Activated CD8-positive, alpha-beta memory T cell treated with anti-CD3 and anti-CD28 coated beads for 36 hours (primary cell): ENCODE results near the gene KDSR. TPM values are rescaled to one million over a fixed set of nuclear protein-coding genes. Genes with fewer than 3 reads are reported as not detected.

Source experiments
- CTCF ChIA-PET: fragments of 350-600 bp; sonication (Branson Sonifier 250); formaldehyde crosslinking; loops from one replicate; lab custom pipeline; 2021; ENCODE audit warnings: antibody characterized with exemption; lab: Charles Lee
- POLR2A ChIA-PET: fragments of 350-600 bp; sonication (Branson Sonifier 250); formaldehyde crosslinking; loops from one replicate; lab custom pipeline; 2021; ENCODE audit warnings: antibody characterized with exemption; lab: Charles Lee
- total RNA-seq, 2 experiments: library from RNA; stranded (reverse); gene quantifications; one replicate each; pipeline ENCODE4 v1.2.3, GENCODE V29; 2021

KDSR gene
- total RNA-seq, 2 experiments from 2014 or later, result 63.5 to 66.7 TPM

GRCh38 chr18:63315131-63315662, 51.8 kb downstream of the KDSR start:
- POLR2A ChIA-PET, result interaction anchor here (1.3 kb wide), 1 partner anchor 156 kb away, joined by 3 read pairs; no protein-coding TSS in a partner anchor
- CTCF ChIA-PET, result interaction anchor here (1.0 to 2.0 kb wide), 4 partner anchors 17 to 160 kb away, joined by 3 to 5 read pairs (median 4); no protein-coding TSS in a partner anchor

DNA sequence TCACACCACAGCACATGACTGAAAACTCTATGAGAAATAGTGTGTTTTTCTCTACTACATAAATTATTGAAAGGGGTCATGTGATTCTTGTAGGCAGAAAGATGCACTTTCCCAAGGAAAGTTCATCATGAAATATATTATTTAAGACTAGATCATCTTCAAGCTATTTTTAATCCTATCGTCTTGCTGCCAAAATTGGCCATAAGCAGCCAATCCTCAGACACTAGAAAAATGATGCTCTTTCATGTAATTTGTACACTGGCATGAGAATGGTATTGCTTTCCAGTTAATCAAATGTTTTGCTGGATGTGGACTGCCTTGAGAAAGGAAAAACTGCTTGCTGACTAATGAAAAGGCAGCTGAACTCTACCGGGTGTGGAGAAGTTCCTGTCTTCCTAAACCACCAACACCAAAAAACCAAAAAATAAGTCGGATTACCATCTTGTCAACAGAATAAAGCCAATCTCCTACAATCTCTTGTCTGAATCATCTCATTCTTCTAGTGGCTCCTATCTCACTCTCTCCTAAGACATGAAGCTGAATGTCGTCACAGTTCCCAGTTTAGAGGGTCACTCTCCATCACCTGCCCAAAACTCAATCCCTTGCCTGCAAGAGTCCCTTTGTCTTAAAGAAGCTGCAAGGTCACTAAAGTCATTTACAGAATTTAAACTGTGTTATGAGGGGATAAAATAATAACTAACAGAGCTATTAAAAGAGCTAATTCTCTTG, 52.8 kb downstream of the KDSR start:
- POLR2A ChIA-PET, result interaction anchor here (0.6 to 1.3 kb wide), 2 partner anchors 39 to 155 kb away, joined by 3 read pairs; no protein-coding TSS in a partner anchor

GRCh38 chr18:63313396-63313917, 53.5 kb downstream of the KDSR start:
- ChIA-PET POLR2A (no interaction called here), CTCF (no interaction called here)

More for the DNA sequence above, 52.8 kb downstream of the KDSR start:
- CTCF ChIA-PET, result interaction anchor here (1.0 to 2.0 kb wide), 3 partner anchors 16 to 157 kb away, joined by 3 to 5 read pairs (median 5); no protein-coding TSS in a partner anchor

DNA sequence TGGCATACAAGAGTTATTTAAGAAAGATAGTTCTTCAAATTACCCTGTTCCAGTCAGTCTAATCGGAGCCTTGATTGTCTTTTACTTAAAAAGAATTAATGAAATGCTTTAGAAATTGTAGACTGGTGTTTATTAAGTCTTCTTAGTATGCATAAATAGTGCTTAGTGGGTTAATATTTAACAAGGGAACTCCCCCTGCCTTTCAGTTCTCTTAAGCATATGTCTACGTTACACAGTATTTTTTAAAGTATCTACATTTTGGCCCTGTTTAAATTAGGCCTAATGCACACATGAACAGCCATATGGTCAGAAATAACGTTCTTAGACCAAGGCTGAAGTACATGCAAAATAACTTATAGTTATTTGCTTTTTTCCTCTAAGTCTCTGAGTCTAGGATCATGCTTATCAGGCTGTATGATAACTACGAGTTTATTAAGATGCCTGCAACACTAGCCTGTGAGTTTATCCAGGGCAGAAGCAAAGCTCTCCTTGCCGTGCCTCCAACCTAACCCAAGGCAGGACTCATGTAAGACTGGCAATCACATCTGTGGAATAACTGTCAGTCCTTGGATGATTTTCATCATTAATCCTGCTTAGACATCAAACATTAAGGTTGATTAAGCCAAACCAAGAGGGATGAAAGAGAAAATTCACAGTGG, 54.1 kb downstream of the KDSR start:
- CTCF ChIA-PET, result no interaction called here
- POLR2A ChIA-PET, result no interaction called here

DNA sequence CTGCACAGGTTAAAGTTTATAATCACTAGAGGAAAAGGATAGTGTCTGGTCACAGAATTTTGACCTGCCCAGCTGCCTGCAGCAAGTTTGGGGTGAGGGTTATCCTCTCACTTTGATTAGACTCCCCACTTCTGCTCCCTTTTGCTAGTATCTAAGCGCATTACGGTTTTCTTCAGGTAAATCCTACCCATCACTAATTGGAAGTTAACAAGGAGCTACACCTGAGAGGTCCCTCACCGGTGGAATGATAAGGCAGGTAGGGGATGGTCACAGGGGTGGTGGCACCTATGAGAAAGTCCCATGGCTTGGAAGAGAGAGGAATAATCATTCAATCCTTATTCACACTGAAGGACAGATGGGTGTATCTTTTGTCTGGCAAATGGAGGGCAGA, 55.0 kb downstream of the KDSR start:
- POLR2A ChIA-PET, result no interaction called here
- CTCF ChIA-PET, result no interaction called here

GRCh38 chr18:63311118-63312018, 55.6 kb downstream of the KDSR start:
- POLR2A ChIA-PET, result no interaction called here
- CTCF ChIA-PET, result interaction anchor here (0.7 to 2.0 kb wide), 3 partner anchors 13 to 114 kb away, joined by 3 to 5 read pairs (median 3); no protein-coding TSS in a partner anchor

- ChIA-PET CTCF (interaction anchor here (4.9 kb wide), 1 partner anchor 9 kb away, joined by 21 read pairs; the partner anchor contains the start of gene BCL2), POLR2A (no interaction called here)
Observed at GRCh38 chr18:63309422-63309821, 57.6 kb downstream of the KDSR start.

GRCh38 chr18:63307551-63308200, 59.3 kb downstream of the KDSR start:
- CTCF ChIA-PET, result interaction anchor here (4.9 kb wide), 1 partner anchor 11 kb away, joined by 21 read pairs; the partner anchor contains the start of gene BCL2
- POLR2A ChIA-PET, result interaction anchor here (0.6 kb wide), 1 partner anchor 88 kb away, joined by 3 read pairs; no protein-coding TSS in a partner anchor

DNA sequence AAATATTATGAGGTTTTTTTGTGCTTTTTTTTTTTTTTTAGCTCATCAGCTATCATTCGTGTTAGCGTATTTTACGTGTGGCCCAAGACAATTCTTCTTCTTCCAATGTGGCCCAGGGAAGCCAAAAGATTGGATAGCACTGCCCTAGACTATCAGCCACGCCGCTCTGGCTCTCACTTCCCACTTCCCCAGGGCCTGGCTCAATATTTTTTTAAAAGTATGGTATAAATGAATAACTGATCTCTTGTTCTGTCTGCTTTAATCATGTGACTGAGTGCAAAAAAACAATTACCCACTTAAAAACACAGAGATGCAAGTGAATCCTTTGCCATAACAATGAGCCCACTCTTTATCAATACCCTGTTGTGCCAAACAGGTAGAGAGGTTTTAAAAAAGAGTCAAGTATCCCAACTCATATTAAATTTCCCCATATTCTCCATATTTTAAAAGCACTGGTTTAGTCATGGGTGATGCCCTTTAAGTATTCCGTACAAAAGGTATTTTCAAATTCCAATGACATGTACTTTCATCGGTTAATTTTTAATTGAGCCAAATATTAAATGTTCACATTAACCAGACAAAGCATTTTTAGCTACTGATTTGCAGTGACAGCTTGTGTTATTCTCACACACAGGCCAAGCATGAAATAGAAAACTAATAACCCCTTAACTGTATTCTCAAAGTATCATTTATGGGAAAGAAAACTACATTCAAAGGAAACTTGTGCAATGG, 60.0 kb downstream of the KDSR start:
- ChIA-PET CTCF (interaction anchor here (4.9 kb wide), 1 partner anchor 12 kb away, joined by 21 read pairs; the partner anchor contains the start of gene BCL2), POLR2A (interaction anchor here (0.6 kb wide), 1 partner anchor 87 kb away, joined by 3 read pairs; no protein-coding TSS in a partner anchor)

DNA sequence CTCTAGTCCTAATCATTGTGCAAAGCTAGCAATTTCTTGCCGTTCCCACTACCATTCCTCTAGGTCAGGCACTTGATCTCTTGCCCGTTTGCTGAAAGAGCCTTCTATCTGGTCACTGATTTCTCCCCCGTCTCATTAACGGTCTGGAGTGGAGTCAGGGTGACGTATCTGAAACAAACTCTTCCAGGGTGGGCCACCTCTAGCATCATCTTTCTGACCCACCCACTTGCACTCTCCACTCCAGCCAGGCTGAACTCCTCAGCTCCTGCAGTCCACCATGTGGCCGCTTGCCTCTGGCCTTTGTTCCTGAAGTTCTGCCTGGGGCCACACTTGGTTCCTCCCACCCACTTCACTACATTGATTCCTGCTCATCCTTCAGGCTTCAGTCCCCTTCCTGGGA, 60.8 kb downstream of the KDSR start:
- ChIA-PET CTCF (interaction anchor here (4.9 kb wide), 1 partner anchor 12 kb away, joined by 21 read pairs; the partner anchor contains the start of gene BCL2), POLR2A (no interaction called here)

- CTCF ChIA-PET, result interaction anchor here (1.0 kb wide), 1 partner anchor 175 kb away, joined by 3 read pairs; no protein-coding TSS in a partner anchor
Observed at GRCh38 chr18:63303547-63303946, 63.5 kb downstream of the KDSR start.

DNA sequence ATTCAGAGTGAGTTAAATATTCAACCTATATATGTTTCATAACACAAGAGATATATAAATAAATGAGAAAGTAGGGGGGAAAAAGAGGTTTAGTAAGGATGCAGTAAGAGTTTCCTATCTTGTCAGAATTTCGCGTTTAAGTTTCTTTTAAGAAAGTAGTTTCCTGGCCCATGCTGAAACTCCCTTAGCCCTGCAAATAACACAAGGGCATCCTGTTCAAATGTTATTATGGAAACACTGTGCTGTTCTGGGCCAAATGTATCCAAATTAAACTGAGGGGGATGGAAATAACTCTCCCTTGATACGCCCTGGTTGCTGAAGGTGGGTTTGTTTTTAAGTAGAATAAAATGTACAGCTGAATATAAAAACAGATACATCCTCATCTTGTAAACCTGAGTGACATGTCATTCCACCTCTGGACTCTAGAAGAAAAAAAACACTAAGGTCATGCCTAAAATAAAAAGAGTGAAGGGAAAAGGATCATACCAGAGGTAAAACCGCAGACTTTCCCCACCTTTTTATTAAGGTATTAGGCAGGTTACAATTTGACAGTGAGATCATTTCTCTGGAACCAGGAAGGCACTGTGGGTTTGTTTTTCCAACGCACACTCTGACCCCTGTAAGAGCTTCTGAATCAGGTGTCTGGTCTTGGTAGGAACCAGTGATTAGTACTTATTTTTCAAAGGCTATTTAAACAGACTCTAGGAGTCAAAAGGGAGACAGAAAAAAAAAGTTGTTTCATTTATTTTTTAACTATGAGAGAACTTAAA, 64.2 kb downstream of the KDSR start:
- ChIA-PET POLR2A (interaction anchor here (0.7 to 2.0 kb wide), 4 partner anchors 15 to 151 kb away, joined by 3 to 10 read pairs (median 4); partner anchors contain the start of gene BCL2), CTCF (interaction anchor here (1.1 to 1.7 kb wide), 3 partner anchors 15 to 103 kb away, joined by 5 to 8 read pairs (median 6); no protein-coding TSS in a partner anchor)

More at GRCh38 chr18:63303547-63303946, 63.5 kb downstream of the KDSR start:
- POLR2A ChIA-PET, result interaction anchor here (1.7 kb wide), 1 partner anchor 16 kb away, joined by 4 read pairs; the partner anchor contains the start of gene BCL2

- ChIA-PET POLR2A (interaction anchor here (0.6 to 2.0 kb wide), 5 partner anchors 16 to 151 kb away, joined by 3 to 10 read pairs (median 4); partner anchors contain the start of gene BCL2), CTCF (interaction anchor here (1.1 to 2.2 kb wide), 4 partner anchors 16 to 147 kb away, joined by 5 to 9 read pairs (median 7); no protein-coding TSS in a partner anchor)
Observed at GRCh38 chr18:63302220-63302619, 64.8 kb downstream of the KDSR start.

- POLR2A ChIA-PET, result interaction anchor here (0.6 to 2.0 kb wide), 7 partner anchors 16 to 150 kb away, joined by 3 to 10 read pairs (median 3); no protein-coding TSS in a partner anchor
Observed at GRCh38 chr18:63301434-63301833, 65.6 kb downstream of the KDSR start.

More at GRCh38 chr18:63301434-63301833, 65.6 kb downstream of the KDSR start:
- CTCF ChIA-PET, result interaction anchor here (1.1 to 2.2 kb wide), 4 partner anchors 16 to 146 kb away, joined by 5 to 9 read pairs (median 6); no protein-coding TSS in a partner anchor
